IMR-90 (cell line): Measurements from ENCODE around the gene C11orf58. TPM values are rescaled to one million over a fixed set of nuclear protein-coding genes. Genes with fewer than 3 reads are reported as not detected.

ENCODE experiments used
- ATAC-seq: fragments of 200-7000 bp; cut with Tn5 transposase; 2 replicates; pipeline ENCODE4 v1.9.1; 2020; ENCODE audit warnings: low read depth, mild to moderate bottlenecking, moderate library complexity
- BruUV-seq: library from RNA; stranded (reverse); fragments of 400-500 nt; replicated peaks from 2 replicates; lab custom pipeline; 2021; lab: Mats Ljungman, UMichigan
- CTCF ChIA-PET: fragments of 300-600 bp; formaldehyde crosslinking; extraction: SDS; loops from one replicate; lab custom pipeline; 2021; ENCODE audit warnings: antibody characterized with exemption; lab: Yijun Ruan, JAX
- POLR2A ChIA-PET: fragments of 300-600 bp; sonication (Branson Sonifier 250); formaldehyde crosslinking; loops from one replicate; lab custom pipeline; 2022; ENCODE audit warnings: antibody characterized with exemption; ENCODE audit not compliant: unreplicated experiment; lab: Charles Lee
- DNase-seq: peaks from one replicate; pipeline ENCODE4 v3.0.0; 2013
- H2AFZ ChIP-seq: replicated peaks from 2 replicates; pipeline ENCODE3; 2013; ENCODE audit warnings: low read length, mild to moderate bottlenecking; ENCODE audit not compliant: poor library complexity
- H2AK5ac ChIP-seq: 2 replicates; pipeline ENCODE4 v1.6.1; 2013; ENCODE audit warnings: low read depth, low read length, inconsistent platforms
- H2AK9ac ChIP-seq: replicated peaks from 2 replicates; pipeline ENCODE3; 2013; ENCODE audit warnings: mild to moderate bottlenecking, low read depth, low read length, moderate library complexity; ENCODE audit not compliant: poor library complexity
- H2BK120ac ChIP-seq: 2 replicates; pipeline ENCODE4 v1.6.1; 2013; ENCODE audit warnings: low read depth, low read length, inconsistent platforms
- H2BK15ac ChIP-seq: 3 replicates; pipeline ENCODE4 v1.6.1; 2013; ENCODE audit warnings: low read depth, low read length, inconsistent platforms
- H2BK20ac ChIP-seq: 2 replicates; pipeline ENCODE4 v1.6.1; 2013; ENCODE audit warnings: low read depth, mild to moderate bottlenecking, inconsistent platforms, low read length, moderate library complexity
- H2BK5ac ChIP-seq: 2 replicates; pipeline ENCODE4 v1.6.1; 2013; ENCODE audit warnings: mild to moderate bottlenecking, low read depth, low read length, inconsistent platforms; ENCODE audit not compliant: poor library complexity, severe bottlenecking
- H3K14ac ChIP-seq: replicated peaks from 2 replicates; pipeline ENCODE4 v1.6.1; 2013; ENCODE audit warnings: low read depth, low read length, inconsistent platforms
- H3K18ac ChIP-seq: 2 replicates; pipeline ENCODE4 v1.6.1; 2013; ENCODE audit warnings: low read depth, low read length, control low read depth
- H3K23ac ChIP-seq: 2 replicates; pipeline ENCODE4 v1.6.1; 2013; ENCODE audit warnings: low read depth, low read length, inconsistent platforms
- H3K27ac ChIP-seq: 2 replicates; pipeline ENCODE4 v1.5.1; 2013; ENCODE audit warnings: mild to moderate bottlenecking, control low read depth, low read length; ENCODE audit not compliant: insufficient read depth
- H3K27me3 ChIP-seq: 2 replicates; pipeline ENCODE4 v1.6.1; 2013; ENCODE audit warnings: low read length; ENCODE audit not compliant: control insufficient read depth, insufficient read depth
- H3K36me3 ChIP-seq: 2 replicates; pipeline ENCODE4 v1.6.1; 2013; ENCODE audit warnings: low read length, mixed read lengths; ENCODE audit not compliant: control insufficient read depth, insufficient read depth
- H3K4ac ChIP-seq: 2 replicates; pipeline ENCODE4 v1.6.1; 2013; ENCODE audit warnings: low read depth, low read length, inconsistent platforms
- H3K4me1 ChIP-seq: 2 replicates; pipeline ENCODE4 v1.6.1; 2013; ENCODE audit warnings: low read length, mixed read lengths; ENCODE audit not compliant: control insufficient read depth, insufficient read depth
- H3K4me2 ChIP-seq: 2 replicates; pipeline ENCODE4 v1.6.1; 2013; ENCODE audit warnings: low read depth, mild to moderate bottlenecking, control low read depth, low read length, moderate library complexity
- H3K4me3 ChIP-seq: 2 replicates; pipeline ENCODE4 v1.5.1; 2013; ENCODE audit warnings: low read depth, mild to moderate bottlenecking, control low read depth, low read length, moderate library complexity; ENCODE audit not compliant: insufficient read depth
- H3K56ac ChIP-seq: 2 replicates; pipeline ENCODE4 v1.6.1; 2013; ENCODE audit warnings: low read length, inconsistent platforms; ENCODE audit not compliant: insufficient read depth; ENCODE audit errors: extremely low read depth
- H3K79me1 ChIP-seq, 2 experiments: 2 replicates each; pipeline ENCODE4 v1.6.1; 2013; ENCODE audit warnings: low read length in 2 of 2, inconsistent platforms in 1 of 2, low read depth in 1 of 2
- H3K9ac ChIP-seq: 2 replicates; pipeline ENCODE4 v1.6.1; 2013; ENCODE audit warnings: low read depth, low read length, control low read depth
- H3K9me1 ChIP-seq: 2 replicates; pipeline ENCODE4 v1.6.1; 2013; ENCODE audit warnings: low read length, inconsistent platforms; ENCODE audit not compliant: insufficient read depth
- H3K9me3 ChIP-seq: 2 replicates; pipeline ENCODE4 v1.6.1; 2013; ENCODE audit warnings: low read length; ENCODE audit not compliant: control insufficient read depth, insufficient read depth
- H4K20me1 ChIP-seq: 2 replicates; pipeline ENCODE4 v1.6.1; 2013; ENCODE audit warnings: low read length, inconsistent platforms; ENCODE audit not compliant: insufficient read depth
- H4K5ac ChIP-seq: 2 replicates; pipeline ENCODE4 v1.6.1; 2013; ENCODE audit warnings: mild to moderate bottlenecking, low read depth, low read length, control low read depth
- H4K8ac ChIP-seq, 2 experiments: 2 replicates each; pipeline ENCODE4 v1.6.1; 2013; ENCODE audit warnings: low read depth in 2 of 2, low read length in 2 of 2, control low read depth in 1 of 2, inconsistent platforms in 1 of 2
- H4K91ac ChIP-seq: 2 replicates; pipeline ENCODE4 v1.6.1; 2013; ENCODE audit warnings: low read depth, low read length, inconsistent platforms; ENCODE audit not compliant: insufficient read depth
- BHLHE40 ChIP-seq: fragments of 150-350 bp; IDR thresholded peaks from 2 replicates; pipeline ENCODE4 v1.6.1; 2016; ENCODE audit warnings: mild to moderate bottlenecking, low read depth, low read length
- CEBPB ChIP-seq: IDR thresholded peaks from 2 replicates; pipeline ENCODE4 v1.6.1; 2012; ENCODE audit warnings: low read depth, low read length, improper control_type of control experiment
- CTCF ChIP-seq: conservative IDR thresholded peaks from 2 replicates; pipeline ENCODE4 v1.5.1; 2012; ENCODE audit warnings: mild to moderate bottlenecking, low read depth, low read length, improper control_type of control experiment
- ELK1 ChIP-seq: fragments of 150-350 bp; IDR thresholded peaks from 2 replicates; pipeline ENCODE4 v1.6.1; 2016; ENCODE audit warnings: low read depth, mild to moderate bottlenecking, low read length, moderate library complexity, borderline replicate concordance
- MXI1 ChIP-seq: IDR thresholded peaks from 2 replicates; pipeline ENCODE4 v1.6.1; 2012; ENCODE audit warnings: low read depth, mild to moderate bottlenecking, low read length, moderate library complexity, borderline replicate concordance
- RFX5 ChIP-seq: IDR thresholded peaks from 2 replicates; pipeline ENCODE4 v1.8.0; 2012; ENCODE audit warnings: low read depth, mild to moderate bottlenecking, low read length, moderate library complexity
- SMC3 ChIP-seq: fragments of 150-350 bp; IDR thresholded peaks from 2 replicates; pipeline ENCODE4 v1.6.1; 2016; ENCODE audit warnings: low read depth, mild to moderate bottlenecking, antibody characterized with exemption, low read length, moderate library complexity
- USF2 ChIP-seq: fragments of 150-350 bp; IDR thresholded peaks from 2 replicates; pipeline ENCODE4 v1.6.1; 2017; ENCODE audit warnings: mild to moderate bottlenecking, antibody characterized with exemption, low read length, low read depth
- WGBS, 2 experiments: methylation state at CpG; one replicate each; pipeline versions ENCODE4 v1.1.5 to v1.1.7; 2013; ENCODE audit warnings: missing lambda C conversion rate in 2 of 2; ENCODE audit not compliant: insufficient read length in 1 of 2; ENCODE audit errors: extremely low coverage in 2 of 2; 5-methylcytosine and 5-hydroxymethylcytosine counted together
- dilution Hi-C: fragments of 300-500 bp; cut with HindIII; formaldehyde crosslinking; loops from one replicate; pipeline ENCODE4 v1.14.3; 2018; ENCODE audit warnings: low sequenced_read_pairs; ENCODE audit not compliant: unreplicated experiment
- in situ Hi-C: fragments of 300-500 bp; cut with MboI; formaldehyde crosslinking; loops from 3 replicates; pipeline ENCODE4 v1.14.3; 2019; ENCODE audit warnings: low sequenced_read_pairs, inconsistent platforms, mixed read lengths
- intact Hi-C: fragments of 100-400 bp; cut with micrococcal nuclease; formaldehyde crosslinking; loops from 2 replicates; pipeline ENCODE4 v1.10.0; 2022
- polyA plus RNA-seq, 3 experiments: library from polyadenylated mRNA; depleted of rRNA; stranded (reverse); fragments of >200 nt; gene quantifications; 2 replicates each; pipeline ENCODE4 v1.2.3, GENCODE V29; 2012; ENCODE audit warnings: low replicate concordance in 1 of 3
- total RNA-seq: library from RNA; depleted of rRNA; stranded (reverse); fragments of >200 nt; gene quantifications from 2 replicates; pipeline ENCODE4 v1.2.3, GENCODE V29; 2012

C11orf58 gene
- total and polyA plus RNA-seq, 2 of the 4 experiments (the other 2 are of a cell fraction) = 53.8 to 67.8 TPM

GRCh38 chr11:16713594-16713993, 24.9 kb upstream of the C11orf58 start:
- BruUV-seq = no TSS peak
- CTCF ChIA-PET = no interaction called here
- H3K79me1 ChIP-seq = no peaks in the 10 kb centered on the region
- H3K9me1 ChIP-seq = no peaks in the 10 kb centered on the region
- H2BK20ac ChIP-seq = no peak overlapping the region
- POLR2A ChIA-PET = no interaction called here
- no peak overlapping the region for H4K91ac ChIP-seq
- no peak overlapping the region for H3K4me3 ChIP-seq
- in situ Hi-C loops (no loop called here), dilution Hi-C loops (no loop called here), intact Hi-C loops (no loop called here)
- no peak overlapping the region for H4K8ac ChIP-seq
- H3K23ac ChIP-seq = no peak overlapping the region
- H2BK15ac ChIP-seq = no peak overlapping the region
- no peaks in the 10 kb centered on the region for H4K20me1 ChIP-seq
- no peak overlapping the region for H3K4ac ChIP-seq
- H3K56ac ChIP-seq = no peak overlapping the region; the same call in 1 of the 2 replicates
- no peak overlapping the region for H3K9ac ChIP-seq
- no peak overlapping the region for H2BK120ac ChIP-seq
- no CpG with 5 or more reads among the region's 1 CpG for WGBS, 2 experiments
- no peaks in the 10 kb centered on the region for H3K9me3 ChIP-seq
- no peaks in the 10 kb centered on the region for H3K27me3 ChIP-seq
- H2AFZ ChIP-seq = no peak overlapping the region
- no peak overlapping the region for H2BK5ac ChIP-seq
- H2AK5ac ChIP-seq = no peak overlapping the region
- no peaks in the 10 kb centered on the region for H3K36me3 ChIP-seq
- ATAC-seq (no peak), DNase-seq (no peak)
- no peak for TF ChIP-seq CTCF
- TF ChIP-seq USF2 = no peak
- TF ChIP-seq SMC3 = no peak
- no peak for TF ChIP-seq MXI1
- TF ChIP-seq CEBPB = no peak
- no peak for TF ChIP-seq BHLHE40
- no peak for TF ChIP-seq RFX5
- TF ChIP-seq ELK1 = no peak
- H3K4me2 ChIP-seq = no peak overlapping the region
- H3K14ac ChIP-seq = no peak overlapping the region
- H3K18ac ChIP-seq = no peak overlapping the region
- H4K5ac ChIP-seq = no peak overlapping the region
- no peaks in the 10 kb centered on the region for H3K4me1 ChIP-seq
- H3K27ac ChIP-seq = no peak overlapping the region
- H2AK9ac ChIP-seq = no peak overlapping the region
